H1 (cell line): ENCODE results near the gene MEX3D. TPM values are rescaled to one million over a fixed set of nuclear protein-coding genes. Genes with fewer than 3 reads are reported as not detected.

Experiments used
- CTCF ChIA-PET: fragments of 300-600 bp; sonication (Branson Sonifier 250); formaldehyde crosslinking; loops from one replicate; lab custom pipeline; 2021; ENCODE audit not compliant: partially characterized antibody; lab: Charles Lee
- POLR2A ChIA-PET: fragments of 300-600 bp; sonication (Branson Sonifier 250); formaldehyde crosslinking; loops from one replicate; lab custom pipeline; 2021; ENCODE audit warnings: inconsistent platforms; ENCODE audit not compliant: partially characterized antibody; lab: Charles Lee
- DNase-seq, 2 experiments: peaks; one replicate each; pipeline versions ENCODE4 v3.0.0 to v3.0.0-alpha.2; 2010 to 2022; ENCODE audit warnings: low spot score in 2 of 2, low read depth in 1 of 2, mixed read lengths in 1 of 2
- FAIRE-seq: peaks from 2 replicates; lab custom pipeline; 2011; peaks lifted over from hg19 to GRCh38; lab: Jason Lieb, UNC
- H2AFZ ChIP-seq: 2 replicates; pipeline ENCODE4 v1.8.1; 2012; ENCODE audit warnings: low read length, inconsistent platforms
- H2AK5ac ChIP-seq: 2 replicates; pipeline ENCODE4 v1.6.1; 2013; ENCODE audit warnings: low read depth, low read length
- H2BK120ac ChIP-seq: replicated peaks from 2 replicates; pipeline ENCODE3; 2013; ENCODE audit warnings: low read depth, low read length, inconsistent platforms
- H2BK12ac ChIP-seq: 2 replicates; pipeline ENCODE4 v1.6.1; 2013; ENCODE audit warnings: low read depth, low read length
- H2BK15ac ChIP-seq: 2 replicates; pipeline ENCODE4 v1.6.1; 2013; ENCODE audit warnings: low read length
- H2BK20ac ChIP-seq: 2 replicates; pipeline ENCODE4 v1.6.1; 2013; ENCODE audit warnings: low read length
- H2BK5ac ChIP-seq: 2 replicates; pipeline ENCODE4 v1.6.1; 2013; ENCODE audit warnings: low read depth, low read length
- H3K14ac ChIP-seq: 2 replicates; pipeline ENCODE4 v1.6.1; 2013; ENCODE audit warnings: inconsistent platforms; ENCODE audit not compliant: insufficient read length
- H3K18ac ChIP-seq: 2 replicates; pipeline ENCODE4 v1.6.1; 2013; ENCODE audit warnings: low read length; ENCODE audit errors: extremely low read depth
- H3K23ac ChIP-seq: 2 replicates; pipeline ENCODE4 v1.6.1; 2013; ENCODE audit warnings: inconsistent platforms; ENCODE audit not compliant: insufficient read length
- H3K23me2 ChIP-seq: 2 replicates; pipeline ENCODE4 v1.6.1; 2013; ENCODE audit warnings: low read depth, low read length
- H3K27ac ChIP-seq: 2 replicates; pipeline ENCODE4 v1.6.1; 2011; ENCODE audit warnings: low read depth, low read length, inconsistent platforms
- H3K27me3 ChIP-seq, 4 experiments: replicated peaks in 1 of 4; 1 replicate in 1 of 4; 2 replicates in 3 of 4; pipeline versions ENCODE4 v1.6.1 to v1.8.1; 2011 to 2013; ENCODE audit warnings: low read length in 3 of 4, mild to moderate bottlenecking in 3 of 4, inconsistent platforms in 2 of 4, mixed read lengths in 2 of 4, moderate library complexity in 1 of 4; ENCODE audit not compliant: control insufficient read depth in 3 of 4, insufficient read depth in 3 of 4; ENCODE audit errors: extremely low read depth in 1 of 4
- H3K36me3 ChIP-seq, 4 experiments: 2 replicates each; pipeline versions ENCODE4 v1.6.1 to v1.8.1; 2011 to 2013; ENCODE audit warnings: mild to moderate bottlenecking in 4 of 4, low read length in 3 of 4, moderate library complexity in 2 of 4, control low read depth in 1 of 4, inconsistent platforms in 1 of 4; ENCODE audit not compliant: insufficient read depth in 4 of 4, control insufficient read depth in 2 of 4
- H3K4ac ChIP-seq: replicated peaks from 2 replicates; pipeline ENCODE3; 2013; ENCODE audit warnings: low read length, low read depth, mixed read lengths, inconsistent platforms; ENCODE audit not compliant: insufficient read length
- H3K4me1 ChIP-seq, 4 experiments: replicated peaks in 1 of 4; 1 replicate in 1 of 4; 2 replicates in 3 of 4; pipeline versions ENCODE4 v1.6.1 to v1.8.1; 2011 to 2013; ENCODE audit warnings: low read length in 3 of 4, inconsistent platforms in 2 of 4, mixed read lengths in 1 of 4; ENCODE audit not compliant: insufficient read depth in 4 of 4, control insufficient read depth in 3 of 4
- H3K4me2 ChIP-seq, 2 experiments: 2 replicates each; pipeline versions ENCODE4 v1.6.1 to v1.8.1; 2011 to 2013; ENCODE audit warnings: low read depth in 2 of 2, low read length in 2 of 2, control low read depth in 1 of 2, inconsistent platforms in 1 of 2, mild to moderate bottlenecking in 1 of 2; ENCODE audit not compliant: insufficient read depth in 1 of 2
- H3K4me3 ChIP-seq, 4 experiments: fragments of 200-600, 300-600 bp in 1 of 4; sonication (generic), shearing (Covaris generic), sonication (Bioruptor Twin) in 1 of 4; 2 replicates each; pipeline versions ENCODE4 v1.5.1 to v1.8.1; 2011 to 2016; ENCODE audit warnings: low read length in 4 of 4, low read depth in 3 of 4, control low read depth in 2 of 4, inconsistent platforms in 2 of 4, mild to moderate bottlenecking in 2 of 4, mixed read lengths in 1 of 4, moderate library complexity in 1 of 4; ENCODE audit not compliant: insufficient read depth in 2 of 4; ENCODE audit errors: extremely low read depth in 1 of 4
- H3K56ac ChIP-seq: replicated peaks from 2 replicates; pipeline ENCODE3; 2013; ENCODE audit warnings: low read depth, mild to moderate bottlenecking, mixed read lengths, low read length, inconsistent platforms; ENCODE audit not compliant: insufficient read length
- H3K79me1 ChIP-seq: 2 replicates; pipeline ENCODE4 v1.6.1; 2013; ENCODE audit warnings: low read depth, low read length, control low read depth
- H3K79me2 ChIP-seq, 2 experiments: 2 replicates each; pipeline versions ENCODE4 v1.6.1 to v1.8.1; 2012 to 2013; ENCODE audit warnings: low read length in 2 of 2, mild to moderate bottlenecking in 2 of 2, inconsistent platforms in 1 of 2; ENCODE audit not compliant: insufficient read depth in 2 of 2, control insufficient read depth in 1 of 2
- H3K9ac ChIP-seq, 4 experiments: replicated peaks in 1 of 4; 1 replicate in 1 of 4; 2 replicates in 3 of 4; pipeline versions ENCODE4 v1.6.1 to v1.8.1; 2011 to 2013; ENCODE audit warnings: low read depth in 3 of 4, low read length in 3 of 4, control low read depth in 2 of 4, mild to moderate bottlenecking in 2 of 4, moderate library complexity in 2 of 4, inconsistent platforms in 1 of 4; ENCODE audit errors: extremely low read depth in 1 of 4
- H3K9me3 ChIP-seq, 2 experiments: 2 replicates each; pipeline versions ENCODE4 v1.6.1 to v1.8.1; 2012 to 2013; ENCODE audit warnings: mild to moderate bottlenecking in 2 of 2, moderate library complexity in 2 of 2, control low read depth in 1 of 2, inconsistent platforms in 1 of 2, low read depth in 1 of 2, low read length in 1 of 2, mixed read lengths in 1 of 2; ENCODE audit not compliant: insufficient read depth in 2 of 2
- H4K20me1 ChIP-seq, 2 experiments: replicated peaks in 1 of 2; 2 replicates each; pipeline versions ENCODE3 to v1.8.1; 2011 to 2013; ENCODE audit warnings: inconsistent platforms in 2 of 2, low read length in 2 of 2, mild to moderate bottlenecking in 1 of 2; ENCODE audit not compliant: insufficient read depth in 2 of 2, control insufficient read depth in 1 of 2
- H4K5ac ChIP-seq: 2 replicates; pipeline ENCODE4 v1.6.1; 2013; ENCODE audit warnings: low read length, low read depth, mixed read lengths, inconsistent platforms; ENCODE audit not compliant: insufficient read length
- H4K8ac ChIP-seq: 2 replicates; pipeline ENCODE4 v1.8.0; 2013; ENCODE audit warnings: mild to moderate bottlenecking, moderate library complexity, low read length, inconsistent platforms; ENCODE audit not compliant: insufficient read depth; ENCODE audit errors: extremely low read depth
- H4K91ac ChIP-seq: replicated peaks from 2 replicates; pipeline ENCODE3; 2013; ENCODE audit warnings: low read length, mixed read lengths, inconsistent platforms; ENCODE audit not compliant: insufficient read length
- GABPA ChIP-seq: IDR thresholded peaks from 2 replicates; pipeline ENCODE4 v1.6.1; 2011; ENCODE audit warnings: mild to moderate bottlenecking, low read length, moderate library complexity, borderline replicate concordance; ENCODE audit not compliant: insufficient read depth
- JUN ChIP-seq: IDR thresholded peaks from 2 replicates; pipeline ENCODE4 v1.6.1; 2011; ENCODE audit warnings: low read depth, mild to moderate bottlenecking, improper control_type of control experiment, low read length
- RAD21 ChIP-seq, 2 experiments: IDR thresholded peaks in 1 of 2; conservative IDR thresholded peaks in 1 of 2; 2 replicates each; pipeline ENCODE4 v1.6.1; 2011; ENCODE audit warnings: low read depth in 2 of 2, low read length in 2 of 2, improper control_type of control experiment in 1 of 2, inconsistent platforms in 1 of 2, mild to moderate bottlenecking in 1 of 2, moderate library complexity in 1 of 2
- WGBS, 2 experiments: shearing (Covaris generic) in 1 of 2; methylation state at CpG; one replicate each; pipeline versions ENCODE4 v1.1.6 to v1.1.7; 2013 to 2015; ENCODE audit warnings: low lambda C conversion rate in 2 of 2, mixed read lengths in 2 of 2, inconsistent platforms in 1 of 2, low coverage in 1 of 2, missing lambda C conversion rate in 1 of 2; ENCODE audit not compliant: insufficient replicate concordance in 2 of 2, insufficient coverage in 1 of 2, insufficient read length in 1 of 2; ENCODE audit errors: extremely low coverage in 1 of 2, missing lambda C conversion rate in 1 of 2; 5-methylcytosine and 5-hydroxymethylcytosine counted together
- polyA plus RNA-seq, 7 experiments: library from polyadenylated mRNA; depleted of rRNA in 3 of 7; stranded (reverse) in 5 of 7; unstranded in 2 of 7; fragments of >200 nt in 5 of 7; fragments of 200-250 nt in 2 of 7; gene quantifications; 1 replicate in 5 of 7; 2 replicates in 1 of 7; 4 replicates in 1 of 7; pipeline versions ENCODE4 v1.2.1 to v1.2.3, GENCODE V29; 2011 to 2013; ENCODE audit warnings: missing spikeins in 2 of 7, mixed read lengths in 2 of 7
- total RNA-seq: library from RNA; stranded (reverse); fragmentation: NEBNext Ultra II Directional; extraction: Animal tissue kit (Norgen Biotek cat#: 25700); gene quantifications from 2 replicates; pipeline ENCODE4 v1.2.1, GENCODE V29; 2021
- TF ChIP-seq, protein P1 (sequence below), 3 experiments: IDR thresholded peaks; 1 replicate in 2 of 3; 2 replicates in 1 of 3; pipeline versions ENCODE4 v1.5.1 to v1.6.1; 2011; ENCODE audit warnings: low read length in 3 of 3, mild to moderate bottlenecking in 3 of 3, inconsistent platforms in 2 of 3, low read depth in 1 of 3, moderate library complexity in 1 of 3; ENCODE audit not compliant: insufficient read depth in 1 of 3; ENCODE audit errors: control extremely low read depth in 1 of 3

Gene MEX3D
- total and polyA plus RNA-seq, 2 of the 8 experiments (the other 6 are each of a cell fraction or from before 2014, with no cell fraction given) = 20.8 to 78.8 TPM

DNA sequence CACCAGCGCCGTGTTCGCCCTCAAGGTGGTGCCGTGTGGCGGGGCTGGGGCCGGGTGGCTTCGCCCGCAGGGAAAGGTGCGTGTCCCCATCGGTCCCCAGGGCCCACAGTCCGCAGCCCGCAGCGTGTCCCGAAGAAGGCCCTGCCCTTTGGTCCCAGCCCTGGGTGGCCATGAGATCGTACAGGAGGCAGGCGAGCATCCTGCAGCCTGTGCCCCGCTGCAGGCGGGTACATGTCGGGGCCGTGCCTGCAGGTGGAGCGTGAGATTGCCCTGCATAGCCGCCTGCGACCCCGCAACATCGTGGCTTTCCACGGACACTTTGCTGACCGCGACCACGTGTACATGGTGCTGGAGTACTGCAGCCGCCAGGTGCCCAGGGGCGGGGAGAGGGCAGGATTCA, 42.8 kb downstream of the MEX3D start:
- 0 out of 2 replicates have a peak overlapping the region, but pooled peaks have one; percentile 40 for H2BK12ac ChIP-seq
- no peak overlapping the region for H4K91ac ChIP-seq
- no peak overlapping the region for H4K8ac ChIP-seq
- peaks cover 8 to 15% of the 10 kb centered on the region in 2 experiments for H4K20me1 ChIP-seq
- H3K36me3 ChIP-seq = no peaks in the 10 kb centered on the region; a peak in 1 of 8 replicates
- H2BK120ac ChIP-seq = no peak overlapping the region
- DNase-seq = peak in 1 of 2 experiments; percentile 48
- H3K79me1 ChIP-seq = no peaks in the 10 kb centered on the region
- no peak overlapping the region for H3K23ac ChIP-seq
- H3K4me2 ChIP-seq = no peak overlapping the region; a peak in 1 of 4 replicates
- no peak overlapping the region for H3K4me3 ChIP-seq
- ChIA-PET POLR2A (interaction anchor here (0.8 to 1.4 kb wide), 2 partner anchors 11 to 66 kb away, joined by 3 to 4 read pairs; no protein-coding TSS in a partner anchor), CTCF (interaction anchor here (1.0 to 1.2 kb wide), 3 partner anchors 11 to 59 kb away, joined by 3 to 4 read pairs (median 4); no protein-coding TSS in a partner anchor)
- no peak overlapping the region for H2AFZ ChIP-seq
- H3K27ac ChIP-seq = no peak overlapping the region
- no peak overlapping the region for H3K14ac ChIP-seq
- no peak overlapping the region for H3K56ac ChIP-seq
- FAIRE-seq = no peak
- TF ChIP-seq, protein P1, sequence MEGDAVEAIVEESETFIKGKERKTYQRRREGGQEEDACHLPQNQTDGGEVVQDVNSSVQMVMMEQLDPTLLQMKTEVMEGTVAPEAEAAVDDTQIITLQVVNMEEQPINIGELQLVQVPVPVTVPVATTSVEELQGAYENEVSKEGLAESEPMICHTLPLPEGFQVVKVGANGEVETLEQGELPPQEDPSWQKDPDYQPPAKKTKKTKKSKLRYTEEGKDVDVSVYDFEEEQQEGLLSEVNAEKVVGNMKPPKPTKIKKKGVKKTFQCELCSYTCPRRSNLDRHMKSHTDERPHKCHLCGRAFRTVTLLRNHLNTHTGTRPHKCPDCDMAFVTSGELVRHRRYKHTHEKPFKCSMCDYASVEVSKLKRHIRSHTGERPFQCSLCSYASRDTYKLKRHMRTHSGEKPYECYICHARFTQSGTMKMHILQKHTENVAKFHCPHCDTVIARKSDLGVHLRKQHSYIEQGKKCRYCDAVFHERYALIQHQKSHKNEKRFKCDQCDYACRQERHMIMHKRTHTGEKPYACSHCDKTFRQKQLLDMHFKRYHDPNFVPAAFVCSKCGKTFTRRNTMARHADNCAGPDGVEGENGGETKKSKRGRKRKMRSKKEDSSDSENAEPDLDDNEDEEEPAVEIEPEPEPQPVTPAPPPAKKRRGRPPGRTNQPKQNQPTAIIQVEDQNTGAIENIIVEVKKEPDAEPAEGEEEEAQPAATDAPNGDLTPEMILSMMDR (IDR thresholded peaks at IDR 0.05; ENCODE audit: control extremely low read depth in 1 of 3, insufficient read depth in 1 of 3, low read depth in 1 of 3, low read length in 3 of 3) = peak in 1 of 3 experiments; percentile 35; a peak in 1 of 4 replicates
- peak in 1 of 2 experiments; percentile 12; a peak in 1 of 4 replicates for TF ChIP-seq RAD21 (IDR thresholded peaks at IDR 0.05 in 1 of 2, conservative IDR thresholded peaks at IDR 0.05 in 1 of 2; ENCODE audit: low read depth in 2 of 2, low read length in 2 of 2)
- TF ChIP-seq GABPA = 0 out of 2 replicates have a peak, but pooled peaks have one; percentile 42
- no peak for TF ChIP-seq JUN
- no peak overlapping the region for H2AK5ac ChIP-seq
- 89% methylated on average over 31 of the region's 31 CpGs; no CpG with 5 or more reads in 1 of the 2 experiments for WGBS, 2 experiments
- H3K18ac ChIP-seq = no peak overlapping the region
- peaks cover 8% of the 10 kb centered on the region; the same call in 1 of the 2 replicates for H3K23me2 ChIP-seq
- peaks cover 0 to 3% (median 1%) of the 10 kb centered on the region in 4 experiments; a peak in 3 of 7 replicates for H3K4me1 ChIP-seq
- no peak overlapping the region for H2BK20ac ChIP-seq
- H3K79me2 ChIP-seq = no peaks in the 10 kb centered on the region
- no peak overlapping the region for H2BK15ac ChIP-seq
- no peak overlapping the region for H3K4ac ChIP-seq
- no peak overlapping the region for H4K5ac ChIP-seq
- H3K27me3 ChIP-seq = peaks cover 19 to 34% (median 31%) of the 10 kb centered on the region in 4 experiments
- no peak overlapping the region for H3K9ac ChIP-seq
- no peaks in the 10 kb centered on the region for H3K9me3 ChIP-seq
- H2BK5ac ChIP-seq = no peak overlapping the region
